GM21723 (cell line): ENCODE measurements around the gene CCNB1IP1.
"Not testable (repeated sequence)": the region's sequence is repeated elsewhere in the genome, so short reads cannot be mapped to it uniquely, and the experiment has no call there.

ENCODE experiments used
- ATAC-seq: cut with Tn5 transposase; IDR thresholded peaks from one replicate; pipeline ENCODE4 v1.9.1; 2021; ENCODE audit warnings: mild to moderate bottlenecking, moderate library complexity; ENCODE audit not compliant: unreplicated experiment

The CCNB1IP1 gene, protein sequence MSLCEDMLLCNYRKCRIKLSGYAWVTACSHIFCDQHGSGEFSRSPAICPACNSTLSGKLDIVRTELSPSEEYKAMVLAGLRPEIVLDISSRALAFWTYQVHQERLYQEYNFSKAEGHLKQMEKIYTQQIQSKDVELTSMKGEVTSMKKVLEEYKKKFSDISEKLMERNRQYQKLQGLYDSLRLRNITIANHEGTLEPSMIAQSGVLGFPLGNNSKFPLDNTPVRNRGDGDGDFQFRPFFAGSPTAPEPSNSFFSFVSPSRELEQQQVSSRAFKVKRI

GRCh38 chr14:20332788-20333493, at the start of gene CCNB1IP1:
Gene CCNB1IP1 (minus strand): TSS chr14:20333279. CDS start chr14:20316523, 16,756 bp downstream.
- peak; percentile 98 for ATAC-seq

- ATAC-seq, result no peak
Observed at GRCh38 chr14:20382526-20382925, 49.4 kb upstream of the CCNB1IP1 start.

GRCh38 chr14:20381341-20381740, 48.3 kb upstream of the CCNB1IP1 start:
- no peak for ATAC-seq

DNA sequence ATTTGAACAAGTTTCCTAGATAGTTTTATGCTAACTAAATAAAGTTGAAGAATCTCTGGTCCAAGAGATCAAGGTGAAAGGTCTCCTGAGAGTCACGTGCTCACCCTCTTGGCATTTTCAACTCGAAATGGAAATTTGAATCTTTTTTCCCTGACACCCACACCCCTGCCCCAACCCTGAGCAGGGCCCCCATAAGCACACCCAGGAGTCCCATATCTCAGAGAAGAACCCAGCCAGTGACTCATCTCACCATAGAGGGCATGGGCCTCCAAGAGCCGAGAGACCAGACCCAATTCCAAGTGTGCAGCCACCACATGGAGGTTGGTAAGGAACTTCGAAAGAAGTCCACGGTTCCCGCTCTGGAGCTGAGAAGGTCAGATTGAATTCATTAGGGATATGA, 47.6 kb upstream of the CCNB1IP1 start:
- no peak for ATAC-seq

DNA sequence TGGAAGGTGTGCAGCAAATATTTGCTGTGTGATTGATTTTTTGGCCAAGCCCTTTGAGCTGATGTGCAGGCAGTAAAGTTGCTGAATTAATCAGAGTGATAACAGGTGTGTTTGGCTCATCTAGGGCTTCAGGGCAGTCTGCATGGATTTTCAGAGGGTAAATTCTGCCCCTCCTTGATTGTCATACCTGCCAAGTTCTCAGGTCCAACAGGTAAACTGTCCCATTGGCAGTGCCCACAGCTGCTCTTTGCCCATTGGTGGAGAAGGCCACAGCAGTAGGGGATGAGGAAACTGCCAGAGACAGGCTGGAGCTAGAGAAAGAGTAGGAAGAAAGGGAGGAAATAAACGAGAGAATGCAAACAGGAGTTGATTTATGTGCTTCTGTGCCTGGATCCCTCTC, 46.7 kb upstream of the CCNB1IP1 start:
- no peak for ATAC-seq

DNA sequence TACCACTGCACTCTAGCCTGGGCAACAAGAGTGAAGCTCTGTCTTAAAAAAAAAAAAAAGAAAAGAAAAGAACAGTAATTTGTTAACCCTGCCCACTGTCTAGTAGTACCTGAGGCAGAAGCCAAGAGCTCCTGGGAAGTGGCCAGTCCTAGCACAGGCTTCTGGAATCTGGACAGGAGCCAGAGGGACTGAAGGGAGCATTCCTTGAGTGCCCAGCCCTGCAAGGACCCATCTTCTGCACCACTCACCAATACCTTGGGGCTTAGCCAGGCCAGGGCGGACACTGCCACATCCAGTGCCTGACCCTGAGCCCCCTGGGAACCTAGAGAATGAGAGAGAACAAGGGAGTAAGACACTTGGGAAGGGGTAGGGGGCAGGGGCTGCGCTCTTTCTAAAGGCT, 44.1 kb upstream of the CCNB1IP1 start:
- no peak for ATAC-seq

DNA sequence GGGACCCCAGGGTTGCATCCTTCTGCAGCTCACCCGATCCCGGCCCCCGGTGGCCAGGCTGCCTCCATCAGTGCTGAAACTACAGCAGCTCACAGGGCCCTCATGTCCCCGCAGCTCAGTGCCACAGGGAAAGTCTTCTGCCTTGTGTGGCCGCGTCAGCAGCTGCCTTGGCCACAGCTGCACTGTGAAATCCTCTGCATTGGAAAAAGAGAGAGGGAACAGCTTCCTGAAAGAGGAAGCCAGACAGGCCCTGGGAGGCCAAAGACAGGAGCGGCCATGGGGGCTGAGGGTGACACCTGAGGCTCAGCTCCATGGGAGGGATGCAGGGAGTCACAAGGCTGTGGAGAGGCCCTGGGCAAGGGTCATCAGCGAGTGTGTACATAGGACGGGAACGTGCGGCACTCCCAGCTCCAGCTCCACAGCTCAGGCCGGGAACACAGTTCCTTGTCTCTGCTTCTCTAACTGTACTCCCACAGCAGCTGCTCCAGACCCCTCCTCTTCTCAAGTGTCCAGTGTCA, 43.1 kb upstream of the CCNB1IP1 start:
- no peak for ATAC-seq

DNA sequence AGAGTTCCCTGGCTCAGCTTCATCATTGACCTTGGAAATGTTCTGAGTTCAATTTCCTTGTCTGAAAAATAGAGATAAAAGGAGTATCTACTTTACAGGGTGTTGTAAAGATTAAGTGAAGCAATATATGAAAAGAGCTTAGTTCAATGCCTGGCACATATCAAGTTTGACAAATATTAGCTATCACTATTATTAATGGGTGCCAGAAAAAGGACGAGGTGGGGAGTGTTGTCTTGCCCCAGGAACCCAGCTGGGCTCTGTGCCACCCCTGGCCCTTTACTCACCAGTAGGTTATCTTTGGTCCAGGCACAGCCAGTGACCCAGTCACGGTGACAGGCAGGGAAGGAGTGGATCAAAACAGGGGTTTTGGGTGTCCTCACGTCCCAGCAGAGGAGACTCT, 42.4 kb upstream of the CCNB1IP1 start:
- ATAC-seq, result no peak

- ATAC-seq, result no peak
Observed at GRCh38 chr14:20372796-20373195, 39.7 kb upstream of the CCNB1IP1 start.

GRCh38 chr14:20365928-20366327, 32.8 kb upstream of the CCNB1IP1 start:
- no peak for ATAC-seq

- ATAC-seq, result not testable (repeated sequence)
Observed at GRCh38 chr14:20358474-20358873, 25.4 kb upstream of the CCNB1IP1 start.

DNA sequence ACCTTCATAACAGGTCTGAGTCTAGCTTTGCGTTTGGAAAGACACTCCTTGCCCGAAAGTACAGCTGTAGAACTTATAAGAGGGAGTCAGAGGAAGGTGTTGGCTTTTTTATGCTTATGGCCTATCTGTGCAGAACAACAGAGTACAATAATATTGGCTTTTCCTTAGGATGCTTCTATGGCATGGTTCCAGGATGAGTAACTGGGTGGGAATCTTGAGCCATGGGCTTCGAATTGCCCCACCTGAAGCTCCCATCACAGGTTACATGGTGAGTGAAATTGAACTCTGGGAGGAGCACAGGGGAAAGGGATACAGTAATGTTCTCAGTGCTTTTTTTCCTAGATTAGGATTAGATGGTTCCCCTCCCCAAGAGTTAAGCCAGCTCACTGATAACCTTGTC, 23.3 kb upstream of the CCNB1IP1 start:
- ATAC-seq, result no peak

- no peak for ATAC-seq
Observed at GRCh38 chr14:20350860-20351259, 17.8 kb upstream of the CCNB1IP1 start.

DNA sequence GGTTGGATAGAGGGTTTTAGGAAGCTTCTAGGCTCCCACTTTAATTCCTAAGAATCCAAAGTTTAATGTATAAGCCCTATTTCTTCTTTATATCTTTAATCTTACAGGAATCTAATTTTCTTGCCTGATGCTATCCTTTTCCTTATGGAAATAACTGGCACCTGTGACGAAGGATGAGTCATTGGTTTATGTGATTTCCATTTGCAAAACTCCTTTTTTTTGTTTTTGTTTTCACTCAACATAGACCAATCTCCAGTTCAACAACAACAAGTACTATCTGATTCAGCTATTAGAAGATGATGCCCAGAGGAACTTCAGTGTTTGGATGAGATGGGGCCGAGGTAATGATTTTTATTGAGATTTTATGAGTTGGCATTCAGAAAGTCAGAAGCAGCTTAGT, 17.2 kb upstream of the CCNB1IP1 start:
- no peak for ATAC-seq

- ATAC-seq, result no peak
Observed at GRCh38 chr14:20347747-20348146, 14.7 kb upstream of the CCNB1IP1 start.

- ATAC-seq, result no peak
Observed at GRCh38 chr14:20346713-20347112, 13.6 kb upstream of the CCNB1IP1 start.

DNA sequence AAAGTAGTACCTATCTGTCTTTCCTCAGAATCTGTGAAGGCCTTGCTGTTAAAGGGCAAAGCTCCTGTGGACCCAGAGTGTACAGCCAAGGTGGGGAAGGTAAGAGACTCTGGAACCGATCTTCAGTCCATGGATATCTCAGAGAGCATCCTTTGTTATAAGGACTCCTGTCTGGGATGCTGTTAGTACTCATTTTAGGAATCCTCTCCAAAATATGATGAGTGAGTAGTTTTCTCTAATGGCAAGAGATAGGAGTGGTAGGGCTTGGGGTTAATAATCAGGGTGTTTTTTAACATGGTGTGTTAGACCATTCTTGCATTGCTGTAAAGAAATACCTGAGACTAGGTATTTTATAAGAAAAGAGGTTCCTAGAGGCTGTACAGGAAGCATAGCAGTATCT, 12.3 kb upstream of the CCNB1IP1 start:
- no peak for ATAC-seq

DNA sequence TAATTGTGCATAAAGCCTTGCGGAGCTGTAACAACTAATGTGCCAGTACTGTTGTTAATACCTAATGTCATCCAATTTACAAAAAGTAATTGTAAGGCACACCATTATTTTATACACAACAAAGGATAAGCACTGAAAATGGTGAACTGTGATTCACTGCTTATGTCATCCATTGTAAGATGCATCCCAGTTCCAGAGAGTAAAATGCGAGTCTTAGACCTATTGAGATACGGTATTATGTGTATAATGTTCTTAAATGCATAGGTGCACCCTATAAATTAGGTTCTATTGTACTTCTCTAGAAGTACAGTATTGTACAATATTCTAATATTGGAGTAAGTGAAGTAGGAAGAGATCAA, 10.8 kb upstream of the CCNB1IP1 start:
- ATAC-seq, result no peak

GRCh38 chr14:20343092-20343861, 10.2 kb upstream of the CCNB1IP1 start, which contains the start of gene PARP2:
Gene PARP2 (plus strand): TSS chr14:20343635. CDS start chr14:20343642, 7 bp downstream.
- ATAC-seq, result peak; percentile 91

- no peak for ATAC-seq
Observed at GRCh38 chr14:20341646-20342045, 8.6 kb upstream of the CCNB1IP1 start.

DNA sequence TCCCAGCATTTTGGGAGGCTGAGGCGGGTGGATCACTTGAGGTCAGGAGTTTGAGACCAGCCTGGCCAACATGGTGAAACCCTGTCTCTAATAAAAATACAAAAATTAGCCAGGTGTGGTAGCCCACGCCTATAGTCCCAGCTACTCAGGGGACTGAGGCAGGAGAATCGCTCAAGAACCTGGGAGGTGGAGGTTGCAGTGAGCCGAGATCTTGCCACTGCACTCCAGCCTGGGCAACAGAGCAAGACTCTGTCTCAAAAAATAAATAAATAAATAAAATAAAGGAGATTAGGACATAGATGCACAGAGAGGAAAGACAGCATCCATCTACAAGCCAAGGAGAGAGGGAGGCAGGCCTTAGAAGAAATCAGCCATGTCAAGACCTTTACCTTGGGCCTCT, 8.0 kb upstream of the CCNB1IP1 start:
- not testable (repeated sequence) for ATAC-seq

DNA sequence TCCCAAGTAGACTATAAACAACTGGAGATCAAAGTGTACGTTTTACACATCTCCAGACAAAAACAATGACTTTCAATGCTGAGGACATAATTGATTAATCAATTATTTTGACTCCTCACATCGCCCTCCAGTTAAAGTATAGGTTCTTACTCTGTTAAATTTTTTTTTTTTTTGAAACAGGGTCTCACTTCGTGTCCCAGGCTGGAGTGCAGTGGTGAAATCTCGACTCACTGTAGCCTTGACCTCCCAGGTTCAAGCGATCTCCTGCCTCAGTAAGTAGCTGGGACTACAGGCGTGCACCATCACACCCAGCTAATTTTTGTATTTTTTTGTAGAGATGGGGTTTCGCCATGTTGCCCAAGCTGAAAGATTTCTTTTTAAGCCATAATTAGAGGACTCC, 938 bp upstream of the CCNB1IP1 start:
- ATAC-seq, result no peak
